Smooth muscle cell (in vitro differentiated cells): ENCODE measurements around the gene ANXA2. TPM values are rescaled to one million over a fixed set of nuclear protein-coding genes. Genes with fewer than 3 reads are reported as not detected.

ENCODE experiments used
- DNase-seq: peaks from one replicate; lab custom pipeline; 2025; ENCODE audit not compliant: unreplicated experiment; lab: John Stamatoyannopoulos, UW
- H2AFZ ChIP-seq: fragments of 200-600 bp; sonication (generic); 2 replicates; pipeline ENCODE4 v1.6.0; 2016; ENCODE audit warnings: antibody characterized with exemption, low read depth, mild to moderate bottlenecking
- H3F3A ChIP-seq: fragments of 200-600 bp; sonication (generic); 2 replicates; pipeline ENCODE4 v1.6.0; 2017; ENCODE audit warnings: antibody characterized with exemption, low read depth
- H3K27ac ChIP-seq: fragments of 200-600 bp; sonication (generic); 2 replicates; pipeline ENCODE4 v1.5.1; 2016; ENCODE audit warnings: low read depth, mild to moderate bottlenecking
- H3K27me3 ChIP-seq: fragments of 200-600 bp; sonication (generic); 2 replicates; pipeline ENCODE4 v1.6.1; 2016; ENCODE audit warnings: low read depth, mild to moderate bottlenecking
- H3K36me3 ChIP-seq: fragments of 200-600 bp; sonication (generic); 2 replicates; pipeline ENCODE4 v1.5.1; 2016; ENCODE audit warnings: low read depth
- H3K4me1 ChIP-seq: fragments of 200-600 bp; sonication (generic); 2 replicates; pipeline ENCODE4 v1.5.1; 2016; ENCODE audit warnings: low read depth
- H3K4me2 ChIP-seq: fragments of 200-600 bp; sonication (generic); 2 replicates; pipeline ENCODE4 v1.6.0; 2016; ENCODE audit warnings: mild to moderate bottlenecking
- H3K4me3 ChIP-seq: fragments of 200-600 bp; sonication (generic); 2 replicates; pipeline ENCODE4 v1.5.1; 2016; ENCODE audit warnings: mild to moderate bottlenecking
- H3K79me2 ChIP-seq: fragments of 200-600 bp; sonication (generic); 2 replicates; pipeline ENCODE4 v1.6.0; 2016; ENCODE audit warnings: low read depth, mild to moderate bottlenecking
- H3K9ac ChIP-seq: fragments of 200-600 bp; sonication (generic); 2 replicates; pipeline ENCODE4 v1.6.0; 2016; ENCODE audit warnings: low read depth
- H3K9me3 ChIP-seq: fragments of 200-600 bp; sonication (generic); replicated peaks from 2 replicates; pipeline ENCODE4 v1.5.1; 2016; ENCODE audit warnings: low read depth
- H4K20me1 ChIP-seq: fragments of 200-600 bp; sonication (generic); 2 replicates; pipeline ENCODE4 v1.6.0; 2016; ENCODE audit warnings: low read depth
- CTCF ChIP-seq: fragments of 200-600 bp; sonication (generic); IDR thresholded peaks from 2 replicates; pipeline ENCODE4 v1.5.1; 2017; ENCODE audit warnings: borderline replicate concordance, mild to moderate bottlenecking, antibody characterized with exemption; ENCODE audit not compliant: insufficient read depth, poor library complexity, severe bottlenecking
- WGBS: methylation state at CpG from one replicate; pipeline ENCODE4 v1.1.7; 2016; ENCODE audit warnings: low lambda C conversion rate; 5-methylcytosine and 5-hydroxymethylcytosine counted together
- polyA plus RNA-seq: library from polyadenylated mRNA; unstranded; fragments of >200 nt; fragmentation: Nextera tagmentation; extraction: Ambion mirVana; gene quantifications from 2 replicates; pipeline ENCODE4 v1.2.1, GENCODE V29; 2016
- total RNA-seq: library from RNA; depleted of rRNA; stranded (reverse); fragments of >200 nt; gene quantifications from 2 replicates; pipeline ENCODE4 v1.2.3, GENCODE V29; 2014

ANXA2 gene
- total and polyA plus RNA-seq, 2 experiments from 2014 or later = 2,477 to 2,665 TPM

- Histone ChIP-seq H3K27ac (peak overlapping the region; percentile 99), H4K20me1 (peaks cover 66% of the 10 kb centered on the region), H3F3A (peaks cover 69% of the 10 kb centered on the region), H3K36me3 (no peaks in the 10 kb centered on the region), H3K27me3 (no peaks in the 10 kb centered on the region), H2AFZ (no peak overlapping the region), H3K4me1 (peaks cover 73% of the 10 kb centered on the region), H3K4me2 (peak overlapping the region; percentile 68), H3K9ac (peak overlapping the region; percentile 87), H3K9me3 (no peaks in the 10 kb centered on the region), H3K4me3 (no peak overlapping the region), H3K79me2 (peaks cover 68% of the 10 kb centered on the region)
- DNase-seq = no peak
- TF ChIP-seq CTCF = no peak
- WGBS = 45% methylated on average over 5 of the region's 5 CpGs
Measured at GRCh38 chr15:60375306-60375705, 22.5 kb downstream of the ANXA2 start.

DNA sequence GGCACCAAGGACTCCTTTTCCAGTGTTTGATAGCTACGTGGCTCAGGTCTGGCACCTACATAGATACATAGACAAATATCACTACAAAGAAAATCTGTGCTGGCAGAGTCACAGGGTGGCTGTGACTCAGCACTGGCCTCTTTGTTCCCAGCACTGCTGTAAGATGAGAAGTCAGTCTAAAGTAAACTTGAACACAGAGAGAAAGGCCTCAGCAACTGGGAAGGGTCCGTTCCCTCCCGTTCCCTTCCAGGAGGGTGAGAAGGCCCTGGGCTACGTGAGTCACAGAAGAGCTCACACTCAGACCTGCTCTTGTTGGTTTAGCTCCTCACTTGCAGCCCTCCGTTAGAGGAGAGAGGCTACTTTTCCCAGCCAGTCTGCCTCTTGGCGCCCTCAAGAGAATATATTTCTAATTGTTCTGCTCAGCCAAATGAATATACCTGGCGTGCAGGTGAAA lies 23.1 kb downstream of the ANXA2 start:
- peak overlapping the region; percentile 87 for H3K9ac ChIP-seq

GRCh38 chr15:60374209-60374608 lies 23.6 kb downstream of the ANXA2 start:
- H3F3A ChIP-seq = peaks cover 66% of the 10 kb centered on the region
- no peak for DNase-seq
- peaks cover 66% of the 10 kb centered on the region for H4K20me1 ChIP-seq
- H3K27ac ChIP-seq = peak overlapping the region; percentile 99
- no peak for TF ChIP-seq CTCF
- H3K4me1 ChIP-seq = peaks cover 73% of the 10 kb centered on the region
- H3K36me3 ChIP-seq = no peaks in the 10 kb centered on the region
- H3K27me3 ChIP-seq = no peaks in the 10 kb centered on the region
- 69% methylated on average over 4 of the region's 4 CpGs for WGBS
- peaks cover 76% of the 10 kb centered on the region for H3K79me2 ChIP-seq
- H2AFZ ChIP-seq = no peak overlapping the region
- no peaks in the 10 kb centered on the region for H3K9me3 ChIP-seq
- H3K9ac ChIP-seq = peak overlapping the region; percentile 87
- H3K4me3 ChIP-seq = no peak overlapping the region
- H3K4me2 ChIP-seq = peak overlapping the region; percentile 66

More for the DNA sequence above, 23.1 kb downstream of the ANXA2 start:
- Histone ChIP-seq H3K27me3 (no peaks in the 10 kb centered on the region), H3K9me3 (no peaks in the 10 kb centered on the region), H3K27ac (peak overlapping the region; percentile 99), H4K20me1 (peaks cover 66% of the 10 kb centered on the region), H2AFZ (no peak overlapping the region), H3K4me3 (no peak overlapping the region), H3F3A (peaks cover 66% of the 10 kb centered on the region), H3K36me3 (no peaks in the 10 kb centered on the region), H3K4me2 (peak overlapping the region; percentile 68), H3K4me1 (peaks cover 73% of the 10 kb centered on the region), H3K79me2 (peaks cover 74% of the 10 kb centered on the region)
- 17% methylated on average over 7 of the region's 7 CpGs for WGBS
- no peak for TF ChIP-seq CTCF
- peak; percentile 14 for DNase-seq

GRCh38 chr15:60373745-60374144 lies 24.0 kb downstream of the ANXA2 start:
- Histone ChIP-seq H3K9ac (peak overlapping the region; percentile 87), H3K36me3 (no peaks in the 10 kb centered on the region), H4K20me1 (peaks cover 66% of the 10 kb centered on the region), H3K79me2 (peaks cover 76% of the 10 kb centered on the region), H3K27ac (peak overlapping the region; percentile 99), H3K4me2 (peak overlapping the region; percentile 66), H3K9me3 (no peaks in the 10 kb centered on the region), H3K4me1 (peaks cover 74% of the 10 kb centered on the region), H3F3A (peaks cover 67% of the 10 kb centered on the region), H3K4me3 (no peak overlapping the region), H2AFZ (no peak overlapping the region), H3K27me3 (no peaks in the 10 kb centered on the region)
- TF ChIP-seq CTCF = no peak
- DNase-seq = no peak
- 71% methylated on average over 2 of the region's 2 CpGs for WGBS
